NCI-H2196 treated with DMSO at 0.1 percent for 48 hours (cell line): ENCODE results near the gene AOX1.
"Not testable (repeated sequence)": the region's sequence is repeated elsewhere in the genome, so short reads cannot be mapped to it uniquely, and the experiment has no call there.

Experiments
- DNase-seq: peaks from one replicate; lab custom pipeline; 2025; ENCODE audit not compliant: unreplicated experiment; lab: John Stamatoyannopoulos, UW

The AOX1 gene

DNA sequence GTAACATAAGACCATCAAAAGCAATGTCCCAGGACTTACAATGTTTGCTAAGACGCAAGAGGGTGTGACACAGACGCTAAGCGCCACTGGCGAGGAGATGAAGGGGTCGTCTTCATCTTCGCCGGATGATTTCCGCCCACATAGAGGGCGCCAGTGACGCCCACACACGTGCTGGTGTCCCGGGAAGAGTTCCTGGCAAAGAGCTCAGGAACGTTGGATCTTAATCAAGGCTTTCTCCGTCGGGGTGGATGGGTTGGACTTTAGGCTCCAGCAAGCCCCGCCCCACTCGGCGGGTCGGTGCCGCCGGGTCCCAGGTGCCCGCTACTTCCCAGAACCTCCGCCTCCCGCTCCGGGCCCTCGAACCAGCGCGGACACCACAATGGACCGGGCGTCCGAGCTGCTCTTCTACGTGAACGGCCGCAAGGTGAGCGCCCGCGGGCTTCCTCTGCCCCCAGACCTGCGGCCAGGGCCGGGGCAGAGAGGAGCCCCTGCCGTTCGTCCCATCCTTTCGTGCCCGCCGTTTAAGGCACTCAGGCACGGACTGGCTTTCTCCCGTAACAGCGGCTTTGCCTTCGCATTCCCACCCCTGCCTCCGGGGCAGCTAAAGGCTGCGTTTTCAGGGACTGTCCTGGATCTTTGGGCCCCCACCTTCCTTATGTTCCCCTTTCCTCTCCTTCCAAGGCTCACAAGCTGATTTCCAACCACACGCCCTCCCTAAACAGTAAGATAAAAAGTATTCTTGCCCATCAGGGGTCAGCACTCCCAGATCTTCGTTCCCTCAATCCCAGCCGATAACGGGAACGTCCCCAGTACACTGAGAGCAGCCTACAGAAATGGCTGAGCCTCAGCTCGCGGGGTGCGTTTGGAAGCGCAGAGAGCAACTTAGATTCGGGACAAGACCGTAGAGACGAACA, at the start of gene AOX1:
Gene AOX1, plus strand, starts transcription at position 285 of the 914 bp plus-strand sequence. Its CDS starts 95 bp downstream, at position 380.
- no peak for DNase-seq

DNA sequence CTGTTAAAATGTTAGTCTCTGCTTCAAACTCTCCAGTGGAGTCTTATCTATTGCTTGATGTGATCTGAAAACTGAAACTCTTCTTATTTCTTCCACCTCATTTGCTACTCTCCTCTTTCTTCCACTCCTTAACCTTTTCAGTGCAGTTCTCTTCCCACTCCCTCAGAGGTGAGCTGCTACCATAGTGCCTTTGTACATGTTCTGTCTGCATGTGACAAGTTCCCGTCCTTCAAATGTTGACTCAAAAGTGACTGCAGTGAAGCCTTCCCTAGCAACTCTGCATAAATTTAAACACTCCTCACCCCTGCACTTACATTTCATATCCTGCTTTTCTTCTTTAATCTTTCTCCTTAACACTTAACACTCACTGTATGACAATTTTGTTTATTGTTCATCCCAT, 47.7 kb upstream of the AOX1 start:
- no peak for DNase-seq

DNA sequence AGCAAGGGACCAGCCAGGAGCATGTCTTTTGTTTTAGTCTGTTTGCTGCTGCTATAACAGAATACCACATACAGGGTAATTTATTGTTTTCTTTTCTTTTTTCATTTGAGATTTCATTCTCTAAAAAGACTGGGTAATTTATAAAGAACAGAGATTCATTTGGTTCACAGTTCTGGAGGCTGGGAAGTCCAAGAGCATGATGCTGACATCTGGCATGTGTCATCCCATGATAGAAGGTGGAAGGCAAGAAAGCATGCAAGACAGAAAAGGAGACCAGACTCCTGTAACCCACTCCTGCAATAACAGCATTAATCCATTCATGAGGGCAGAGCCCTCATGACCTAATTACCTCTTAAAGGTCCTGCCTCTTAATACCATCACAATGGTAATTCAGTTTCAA, 45.0 kb upstream of the AOX1 start:
- no peak for DNase-seq

DNA sequence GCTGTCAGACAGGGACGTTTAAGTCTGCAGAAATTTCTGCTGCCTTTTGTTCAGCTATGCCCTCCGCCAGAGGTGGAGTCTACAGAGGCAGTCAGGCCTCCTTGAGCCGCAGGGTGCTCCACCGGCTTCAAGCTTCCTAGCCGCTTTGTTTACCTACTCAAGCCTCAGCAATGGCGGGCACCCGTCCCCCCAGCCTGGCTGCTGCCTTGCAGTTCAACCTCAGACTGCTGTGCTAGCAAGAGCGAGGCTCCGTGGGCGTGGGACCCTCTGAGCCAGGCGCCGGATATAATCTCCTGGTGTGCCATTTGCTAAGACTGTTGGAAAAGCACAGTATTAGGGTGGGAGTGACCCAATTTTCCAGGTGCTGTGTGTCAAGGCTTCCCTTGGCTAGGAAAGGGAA, 19.2 kb upstream of the AOX1 start:
- not testable (repeated sequence) for DNase-seq

DNA sequence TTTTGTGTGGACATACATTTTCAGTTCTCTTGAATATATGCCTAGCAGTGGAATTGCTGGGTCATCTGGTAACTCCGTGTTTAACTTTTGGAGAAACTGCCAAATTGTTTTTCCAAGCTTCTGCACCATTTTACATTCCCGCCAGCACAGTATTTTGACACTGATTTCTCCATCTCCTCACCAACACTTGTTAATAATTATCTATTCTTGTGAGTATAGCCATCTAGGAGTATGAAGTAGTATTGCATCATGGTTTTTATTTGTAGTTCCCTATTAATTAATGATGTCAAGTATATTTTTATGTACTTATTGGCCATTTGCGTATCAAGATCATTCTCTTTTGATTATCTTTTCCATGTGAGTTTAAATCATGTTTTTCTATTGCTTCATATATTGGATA, 17.9 kb upstream of the AOX1 start:
- DNase-seq, result no peak

DNA sequence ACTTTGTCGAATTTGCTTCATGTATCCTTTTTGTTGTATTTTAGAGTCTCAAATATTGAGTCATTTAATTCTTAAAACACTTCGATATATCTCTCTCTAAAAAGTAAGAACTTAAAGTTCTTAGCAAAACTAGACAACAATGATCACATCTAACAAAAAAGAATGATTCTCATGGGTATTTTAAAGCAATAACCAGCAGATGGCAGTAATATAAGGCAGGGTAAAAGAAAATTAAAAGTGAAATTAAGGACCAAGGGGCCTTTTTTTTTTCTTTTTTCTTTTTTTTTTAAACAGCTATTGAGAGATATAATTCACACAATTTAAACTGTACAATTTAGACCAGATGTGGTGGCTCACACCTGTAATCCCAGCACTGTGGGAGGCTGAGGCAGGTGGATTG, 9.9 kb upstream of the AOX1 start:
- DNase-seq, result no peak

DNA sequence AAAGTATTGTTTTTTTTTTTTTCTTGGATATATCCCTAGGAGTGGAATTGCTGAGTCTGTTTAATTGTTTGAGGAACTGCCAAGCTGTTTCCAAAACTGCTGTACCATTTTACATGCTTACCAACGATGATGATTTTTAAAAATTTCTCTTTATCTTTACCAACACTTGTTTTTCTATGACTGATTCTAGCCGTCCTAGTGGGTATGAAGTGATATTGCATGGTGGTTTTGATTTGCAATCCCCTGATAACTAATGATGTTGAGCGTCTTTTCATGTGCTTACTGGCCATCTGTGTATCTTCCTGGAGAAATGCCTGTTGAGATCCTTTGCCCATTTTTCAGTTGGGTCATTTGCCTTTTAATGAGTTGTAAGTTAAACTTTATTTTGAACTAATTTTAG, 8.8 kb upstream of the AOX1 start:
- DNase-seq, result no peak

DNA sequence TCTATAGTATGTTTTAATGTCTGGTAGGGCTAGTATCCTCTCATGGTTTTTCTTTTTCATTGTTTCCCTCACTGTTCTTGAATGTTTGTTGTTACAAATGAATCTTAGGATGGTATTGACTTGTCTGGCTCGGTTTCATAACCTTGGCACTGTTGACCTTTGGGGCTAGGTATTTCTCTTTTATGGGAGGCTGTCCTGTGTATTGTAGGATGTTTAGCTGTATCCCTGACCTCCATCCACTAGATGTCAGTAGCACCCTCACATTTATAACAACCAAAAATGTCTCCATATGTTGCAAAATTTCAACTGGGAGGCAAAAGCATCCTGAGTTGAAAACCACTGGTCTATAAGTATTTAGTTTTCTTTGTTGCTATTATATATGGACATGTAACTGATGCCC, 7.0 kb upstream of the AOX1 start:
- DNase-seq, result no peak

DNA sequence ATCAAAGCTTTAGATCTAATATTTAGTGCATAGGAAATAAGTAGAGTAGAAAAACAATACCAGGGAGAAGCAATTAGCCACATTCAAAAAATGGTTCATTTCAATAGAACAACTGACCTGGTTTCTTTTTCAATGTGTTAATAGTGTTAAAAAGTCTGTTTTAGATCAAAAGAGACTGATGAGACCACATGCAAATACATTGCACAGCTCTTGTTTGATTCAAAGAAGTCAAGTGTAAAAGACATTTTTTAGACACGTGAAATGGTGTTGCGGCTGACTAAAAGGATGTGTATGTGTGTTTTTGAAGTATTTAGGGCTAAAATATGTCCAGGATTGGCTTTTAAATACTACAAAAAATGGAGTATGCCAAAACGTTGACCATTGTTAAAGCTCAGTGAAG, 1.2 kb upstream of the AOX1 start:
- DNase-seq, result no peak

DNA sequence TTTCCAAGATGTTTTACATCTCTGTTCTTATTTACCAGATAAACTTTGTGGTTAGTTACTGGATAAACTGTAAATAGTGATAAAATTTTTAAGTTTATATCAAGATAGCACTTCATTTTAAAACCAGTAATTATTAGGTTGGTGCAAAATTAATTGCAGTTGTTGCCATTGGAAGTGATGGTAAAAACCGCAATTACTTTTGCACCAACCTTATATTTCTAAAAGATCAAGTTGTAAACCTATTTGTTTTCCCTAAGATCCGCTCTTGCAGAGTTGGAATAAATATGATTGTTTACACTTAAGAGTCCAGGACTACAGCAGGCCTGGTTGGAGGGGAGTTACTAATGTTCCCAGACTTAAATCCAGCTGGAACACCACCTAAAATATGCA, 479 bp upstream of the AOX1 start:
- no peak for DNase-seq

DNA sequence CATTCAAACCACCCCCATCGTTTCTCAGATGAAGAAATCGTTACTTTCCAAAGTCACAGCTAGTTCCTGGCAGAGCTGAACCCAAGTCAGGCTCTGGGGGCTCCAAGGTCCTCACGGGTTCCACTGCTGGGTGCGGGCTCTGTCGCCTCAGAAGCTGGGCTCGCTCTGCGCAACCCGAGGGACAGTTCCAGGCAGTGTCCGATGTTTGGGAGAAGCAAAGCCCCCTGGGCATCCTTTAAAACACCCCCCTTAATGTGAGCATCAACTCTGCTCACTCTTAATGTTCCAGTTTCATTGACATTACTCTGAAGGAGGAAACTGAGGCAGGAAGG, 796 bp downstream of the AOX1 start:
- DNase-seq, result no peak

DNA sequence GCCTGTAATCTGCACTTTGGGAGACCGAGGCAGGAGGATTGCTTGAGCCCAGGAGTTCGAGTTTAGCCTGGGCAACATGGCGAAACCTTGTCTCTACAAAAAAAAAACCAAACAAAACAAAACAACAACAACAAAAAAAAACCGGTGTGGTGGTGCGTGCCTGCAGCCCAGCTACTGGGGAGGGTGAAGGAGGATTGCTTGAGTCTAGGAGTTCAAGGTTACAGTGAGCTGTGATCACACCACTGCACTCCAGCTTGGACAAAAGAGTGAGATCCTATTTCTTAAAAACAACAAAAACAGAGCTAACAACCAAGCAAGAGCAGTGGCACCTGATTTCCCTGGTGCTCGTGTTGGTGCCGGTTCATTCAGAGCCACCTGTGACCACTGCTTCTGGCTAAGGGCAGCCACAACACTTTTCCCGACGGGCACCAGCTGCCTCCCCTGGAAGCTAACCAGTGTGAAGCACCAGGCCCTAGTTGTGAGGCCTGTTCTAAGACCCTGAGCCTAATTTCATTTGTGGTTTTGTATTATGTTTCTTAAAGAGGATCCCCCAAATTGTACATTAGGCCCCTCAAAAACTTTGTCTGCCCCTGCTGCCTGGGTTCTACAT, 1.3 kb downstream of the AOX1 start:
- no peak for DNase-seq

DNA sequence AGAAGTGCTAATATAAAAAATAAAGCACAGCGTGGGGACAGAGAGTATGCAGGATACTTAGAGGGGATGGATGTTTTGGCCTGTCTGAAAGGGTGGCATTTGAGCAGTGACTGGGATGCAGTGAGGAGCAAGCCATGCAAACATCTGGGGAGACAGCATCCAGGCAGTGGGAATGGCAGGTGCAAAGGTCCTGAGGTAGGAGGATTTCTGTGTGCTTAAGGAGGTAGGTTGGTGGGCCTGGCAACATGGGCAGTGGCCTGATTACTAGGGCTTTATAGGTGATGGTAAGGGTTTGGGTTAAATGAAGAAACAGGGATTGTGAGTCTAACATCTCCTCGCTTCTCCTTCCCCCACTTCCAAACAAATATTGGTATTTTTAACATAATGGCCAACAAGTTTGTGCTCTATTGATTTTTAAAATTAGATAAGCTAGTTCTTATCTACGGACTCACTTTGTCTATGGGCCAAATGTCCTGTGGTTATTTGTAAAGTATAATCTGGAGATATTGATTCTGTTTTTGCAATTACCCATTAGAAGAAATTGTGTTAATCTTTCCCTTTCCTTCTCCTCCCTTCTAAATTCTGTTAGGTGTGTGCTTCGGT, 2.4 kb downstream of the AOX1 start:
- no peak for DNase-seq

DNA sequence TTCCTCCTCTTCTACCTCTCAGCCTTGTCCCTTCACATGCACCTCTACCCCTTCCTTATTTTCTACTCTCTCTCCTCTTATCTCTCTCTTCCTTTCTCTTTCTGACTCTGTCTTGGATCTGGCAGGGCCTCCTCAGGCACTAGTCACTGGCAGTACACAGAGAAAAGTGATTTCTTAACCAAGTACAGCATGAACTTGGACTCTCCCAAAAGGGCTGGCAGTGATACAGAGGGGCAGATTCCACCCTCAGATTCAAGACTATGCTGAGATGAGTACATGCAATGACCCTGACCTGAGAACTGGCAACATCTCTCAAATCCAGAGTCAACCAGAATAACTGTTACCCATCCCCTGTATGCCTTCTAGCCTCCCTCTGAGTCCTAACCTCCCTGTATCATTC, 4.3 kb downstream of the AOX1 start:
- no peak for DNase-seq

DNA sequence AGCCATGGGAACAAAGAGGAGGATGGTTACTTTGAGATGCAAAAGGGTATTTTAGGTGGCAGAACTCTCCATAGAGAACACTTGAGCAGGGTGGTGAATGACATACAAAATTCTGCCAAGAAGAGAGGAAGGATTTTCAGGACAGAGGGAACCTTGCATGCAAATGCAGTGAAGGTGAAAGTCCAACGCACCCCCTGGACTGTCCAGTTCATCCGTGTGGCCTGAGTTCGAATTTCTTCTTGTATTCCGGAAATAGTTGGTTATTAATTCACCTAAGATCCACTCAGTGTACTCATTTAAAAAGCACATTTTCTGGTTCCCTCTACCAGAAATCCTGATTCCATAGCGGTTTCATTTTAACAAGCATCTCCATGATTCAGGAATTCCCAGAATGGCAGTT, 5.5 kb downstream of the AOX1 start:
- DNase-seq, result no peak

DNA sequence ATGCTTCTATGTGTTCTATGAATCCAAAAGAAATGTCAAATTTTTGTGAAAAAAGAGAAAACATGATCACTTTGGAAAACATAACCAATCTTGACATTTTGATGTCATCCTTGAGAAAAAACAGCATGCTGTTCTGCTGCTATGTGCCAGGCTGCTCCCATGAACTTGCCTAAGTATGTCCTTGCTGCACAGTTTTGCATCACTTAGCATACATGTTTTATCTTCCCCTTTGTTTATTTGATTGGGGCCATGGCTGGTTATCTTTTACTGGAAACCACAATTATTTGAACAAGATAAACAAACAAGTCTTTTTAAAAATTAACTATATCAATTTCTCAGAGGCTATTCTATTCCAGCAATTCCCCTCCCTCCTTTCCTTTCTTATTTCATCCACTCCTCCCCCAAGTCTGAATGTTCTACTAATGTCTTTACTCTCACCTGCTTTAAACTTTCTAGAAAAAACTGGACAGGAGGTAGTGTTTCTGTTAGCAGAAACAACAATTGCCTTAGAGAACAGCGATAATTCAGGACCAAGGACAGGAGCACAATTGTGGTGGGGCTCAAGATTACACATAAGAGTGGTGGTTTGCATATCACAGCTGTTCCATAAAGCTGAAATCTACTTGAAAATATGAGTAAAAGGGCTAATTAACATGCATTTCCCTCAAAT, 6.7 kb downstream of the AOX1 start:
- no peak for DNase-seq

DNA sequence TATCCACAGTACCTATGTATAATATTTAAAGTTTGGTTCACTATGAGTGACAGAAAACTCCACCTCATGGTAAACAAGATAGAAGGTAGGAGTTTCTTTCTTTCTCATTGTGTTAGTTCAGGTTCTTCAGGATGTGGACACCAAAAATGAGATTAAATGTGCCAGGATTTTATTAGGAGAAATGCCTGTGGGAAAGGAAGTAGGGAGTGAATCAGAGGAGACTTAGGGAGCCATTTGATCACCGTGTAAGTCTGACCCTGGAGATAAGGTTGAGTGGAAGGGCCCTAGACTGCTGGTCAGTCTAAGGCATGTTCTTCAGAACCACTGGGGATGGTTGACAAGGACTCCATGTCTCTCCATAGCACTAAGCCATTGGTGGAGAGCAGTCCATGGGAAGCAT, 8.1 kb downstream of the AOX1 start:
- DNase-seq, result no peak

DNA sequence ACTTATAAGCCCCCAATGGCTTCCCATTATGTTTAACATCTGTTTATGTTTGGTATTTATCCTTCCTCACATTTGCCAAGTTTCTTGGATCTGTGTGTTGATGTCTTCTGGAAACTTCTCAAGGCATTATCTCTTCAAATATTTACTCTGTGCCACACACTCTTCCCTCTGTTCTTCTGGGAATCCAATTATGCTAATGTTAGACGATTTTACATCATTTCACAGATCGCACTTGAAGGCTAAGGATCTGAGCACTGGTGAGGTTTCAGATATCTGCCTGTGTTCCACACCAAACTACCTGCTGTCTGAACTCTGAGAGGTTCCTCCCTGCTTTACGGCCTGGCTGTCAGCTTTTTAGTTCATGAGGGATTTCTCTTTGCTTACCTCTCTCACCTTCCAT, 10.1 kb downstream of the AOX1 start:
- DNase-seq, result no peak

DNA sequence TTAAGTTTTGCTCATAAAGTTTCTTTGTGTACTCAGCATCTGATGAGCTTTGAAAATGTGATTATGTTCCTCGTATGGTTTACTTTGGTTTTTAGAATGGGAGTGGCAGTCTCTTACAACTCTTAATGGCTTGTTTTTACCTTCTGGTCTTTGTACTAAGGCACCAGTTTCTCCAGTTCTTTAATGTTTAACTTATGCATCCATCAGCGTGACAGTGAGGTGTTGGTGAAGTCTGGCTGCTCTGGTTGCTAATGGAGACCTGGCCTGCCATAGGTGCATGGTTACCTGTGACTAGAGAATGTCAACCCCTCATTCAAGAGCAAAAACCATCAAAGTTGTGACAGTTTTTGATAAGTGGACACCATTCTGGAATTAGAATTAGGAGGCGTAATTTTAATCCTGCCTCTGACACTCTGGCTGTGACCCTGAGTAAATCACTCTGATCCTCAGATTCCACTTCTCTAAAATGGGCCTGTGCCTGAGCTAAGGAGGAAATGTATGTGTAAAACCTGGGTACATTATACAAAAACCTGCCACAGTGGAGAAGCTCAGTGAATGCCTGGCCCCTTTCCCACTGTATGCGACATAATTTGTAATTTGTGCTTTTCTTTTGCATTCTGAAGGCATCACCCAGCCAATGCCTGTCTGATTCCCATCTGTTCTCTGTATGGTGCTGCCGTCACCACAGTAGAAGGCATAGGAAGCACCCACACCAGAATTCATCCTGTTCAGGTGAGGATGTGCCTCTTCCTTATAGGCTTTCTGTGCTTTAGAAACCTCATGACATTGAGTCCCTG, 11.2 kb downstream of the AOX1 start:
- no peak for DNase-seq

DNA sequence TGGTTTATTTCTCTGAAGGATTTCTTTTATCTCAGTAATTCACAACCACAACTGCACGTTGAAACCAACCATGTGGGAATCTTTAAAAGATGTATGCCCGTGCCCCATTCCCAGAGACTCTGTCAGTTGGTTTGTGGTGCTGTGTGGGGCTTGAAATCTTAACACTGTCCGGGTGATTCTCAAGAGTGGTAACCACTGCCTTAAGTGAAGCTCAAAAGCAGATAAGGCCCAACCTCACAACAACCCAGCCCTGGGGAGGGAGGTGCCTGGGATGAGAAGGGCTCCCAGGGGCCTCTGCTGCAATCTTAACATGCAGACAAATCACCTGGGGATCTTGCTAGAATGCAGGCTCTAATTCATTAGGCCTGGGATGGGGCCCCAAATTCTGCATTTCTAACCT, 13.4 kb downstream of the AOX1 start:
- no peak for DNase-seq
